H1 (cell line): Measurements from ENCODE around the gene MSS51. TPM values are rescaled to one million over a fixed set of nuclear protein-coding genes. Genes with fewer than 3 reads are reported as not detected.

ENCODE experiments used
- CTCF ChIA-PET: fragments of 300-600 bp; sonication (Branson Sonifier 250); formaldehyde crosslinking; loops from one replicate; lab custom pipeline; 2021; ENCODE audit not compliant: partially characterized antibody; lab: Charles Lee
- POLR2A ChIA-PET: fragments of 300-600 bp; sonication (Branson Sonifier 250); formaldehyde crosslinking; loops from one replicate; lab custom pipeline; 2021; ENCODE audit warnings: inconsistent platforms; ENCODE audit not compliant: partially characterized antibody; lab: Charles Lee
- DNase-seq, 2 experiments: peaks; one replicate each; pipeline versions ENCODE4 v3.0.0 to v3.0.0-alpha.2; 2010 to 2022; ENCODE audit warnings: low spot score in 2 of 2, low read depth in 1 of 2, mixed read lengths in 1 of 2
- FAIRE-seq: peaks from 2 replicates; lab custom pipeline; 2011; peaks lifted over from hg19 to GRCh38; lab: Jason Lieb, UNC
- H2AFZ ChIP-seq: 2 replicates; pipeline ENCODE4 v1.8.1; 2012; ENCODE audit warnings: low read length, inconsistent platforms
- H2AK5ac ChIP-seq: 2 replicates; pipeline ENCODE4 v1.6.1; 2013; ENCODE audit warnings: low read depth, low read length
- H2BK120ac ChIP-seq: replicated peaks from 2 replicates; pipeline ENCODE3; 2013; ENCODE audit warnings: low read depth, low read length, inconsistent platforms
- H2BK12ac ChIP-seq: 2 replicates; pipeline ENCODE4 v1.6.1; 2013; ENCODE audit warnings: low read depth, low read length
- H2BK15ac ChIP-seq: 2 replicates; pipeline ENCODE4 v1.6.1; 2013; ENCODE audit warnings: low read length
- H2BK20ac ChIP-seq: 2 replicates; pipeline ENCODE4 v1.6.1; 2013; ENCODE audit warnings: low read length
- H2BK5ac ChIP-seq: 2 replicates; pipeline ENCODE4 v1.6.1; 2013; ENCODE audit warnings: low read depth, low read length
- H3K14ac ChIP-seq: 2 replicates; pipeline ENCODE4 v1.6.1; 2013; ENCODE audit warnings: inconsistent platforms; ENCODE audit not compliant: insufficient read length
- H3K18ac ChIP-seq: 2 replicates; pipeline ENCODE4 v1.6.1; 2013; ENCODE audit warnings: low read length; ENCODE audit errors: extremely low read depth
- H3K23ac ChIP-seq: 2 replicates; pipeline ENCODE4 v1.6.1; 2013; ENCODE audit warnings: inconsistent platforms; ENCODE audit not compliant: insufficient read length
- H3K23me2 ChIP-seq: 2 replicates; pipeline ENCODE4 v1.6.1; 2013; ENCODE audit warnings: low read depth, low read length
- H3K27ac ChIP-seq: 2 replicates; pipeline ENCODE4 v1.6.1; 2011; ENCODE audit warnings: low read depth, low read length, inconsistent platforms
- H3K27me3 ChIP-seq, 4 experiments: replicated peaks in 1 of 4; 1 replicate in 1 of 4; 2 replicates in 3 of 4; pipeline versions ENCODE4 v1.6.1 to v1.8.1; 2011 to 2013; ENCODE audit warnings: low read length in 3 of 4, mild to moderate bottlenecking in 3 of 4, inconsistent platforms in 2 of 4, mixed read lengths in 2 of 4, moderate library complexity in 1 of 4; ENCODE audit not compliant: control insufficient read depth in 3 of 4, insufficient read depth in 3 of 4; ENCODE audit errors: extremely low read depth in 1 of 4
- H3K36me3 ChIP-seq, 4 experiments: 2 replicates each; pipeline versions ENCODE4 v1.6.1 to v1.8.1; 2011 to 2013; ENCODE audit warnings: mild to moderate bottlenecking in 4 of 4, low read length in 3 of 4, moderate library complexity in 2 of 4, control low read depth in 1 of 4, inconsistent platforms in 1 of 4; ENCODE audit not compliant: insufficient read depth in 4 of 4, control insufficient read depth in 2 of 4
- H3K4ac ChIP-seq: replicated peaks from 2 replicates; pipeline ENCODE3; 2013; ENCODE audit warnings: low read length, low read depth, mixed read lengths, inconsistent platforms; ENCODE audit not compliant: insufficient read length
- H3K4me1 ChIP-seq, 4 experiments: replicated peaks in 1 of 4; 1 replicate in 1 of 4; 2 replicates in 3 of 4; pipeline versions ENCODE4 v1.6.1 to v1.8.1; 2011 to 2013; ENCODE audit warnings: low read length in 3 of 4, inconsistent platforms in 2 of 4, mixed read lengths in 1 of 4; ENCODE audit not compliant: insufficient read depth in 4 of 4, control insufficient read depth in 3 of 4
- H3K4me2 ChIP-seq, 2 experiments: 2 replicates each; pipeline versions ENCODE4 v1.6.1 to v1.8.1; 2011 to 2013; ENCODE audit warnings: low read depth in 2 of 2, low read length in 2 of 2, control low read depth in 1 of 2, inconsistent platforms in 1 of 2, mild to moderate bottlenecking in 1 of 2; ENCODE audit not compliant: insufficient read depth in 1 of 2
- H3K4me3 ChIP-seq, 4 experiments: fragments of 200-600, 300-600 bp in 1 of 4; sonication (generic), shearing (Covaris generic), sonication (Bioruptor Twin) in 1 of 4; 2 replicates each; pipeline versions ENCODE4 v1.5.1 to v1.8.1; 2011 to 2016; ENCODE audit warnings: low read length in 4 of 4, low read depth in 3 of 4, control low read depth in 2 of 4, inconsistent platforms in 2 of 4, mild to moderate bottlenecking in 2 of 4, mixed read lengths in 1 of 4, moderate library complexity in 1 of 4; ENCODE audit not compliant: insufficient read depth in 2 of 4; ENCODE audit errors: extremely low read depth in 1 of 4
- H3K56ac ChIP-seq: replicated peaks from 2 replicates; pipeline ENCODE3; 2013; ENCODE audit warnings: low read depth, mild to moderate bottlenecking, mixed read lengths, low read length, inconsistent platforms; ENCODE audit not compliant: insufficient read length
- H3K79me1 ChIP-seq: 2 replicates; pipeline ENCODE4 v1.6.1; 2013; ENCODE audit warnings: low read depth, low read length, control low read depth
- H3K79me2 ChIP-seq, 2 experiments: 2 replicates each; pipeline versions ENCODE4 v1.6.1 to v1.8.1; 2012 to 2013; ENCODE audit warnings: low read length in 2 of 2, mild to moderate bottlenecking in 2 of 2, inconsistent platforms in 1 of 2; ENCODE audit not compliant: insufficient read depth in 2 of 2, control insufficient read depth in 1 of 2
- H3K9ac ChIP-seq, 4 experiments: replicated peaks in 1 of 4; 1 replicate in 1 of 4; 2 replicates in 3 of 4; pipeline versions ENCODE4 v1.6.1 to v1.8.1; 2011 to 2013; ENCODE audit warnings: low read depth in 3 of 4, low read length in 3 of 4, control low read depth in 2 of 4, mild to moderate bottlenecking in 2 of 4, moderate library complexity in 2 of 4, inconsistent platforms in 1 of 4; ENCODE audit errors: extremely low read depth in 1 of 4
- H3K9me3 ChIP-seq, 2 experiments: 2 replicates each; pipeline versions ENCODE4 v1.6.1 to v1.8.1; 2012 to 2013; ENCODE audit warnings: mild to moderate bottlenecking in 2 of 2, moderate library complexity in 2 of 2, control low read depth in 1 of 2, inconsistent platforms in 1 of 2, low read depth in 1 of 2, low read length in 1 of 2, mixed read lengths in 1 of 2; ENCODE audit not compliant: insufficient read depth in 2 of 2
- H4K20me1 ChIP-seq, 2 experiments: replicated peaks in 1 of 2; 2 replicates each; pipeline versions ENCODE3 to v1.8.1; 2011 to 2013; ENCODE audit warnings: inconsistent platforms in 2 of 2, low read length in 2 of 2, mild to moderate bottlenecking in 1 of 2; ENCODE audit not compliant: insufficient read depth in 2 of 2, control insufficient read depth in 1 of 2
- H4K5ac ChIP-seq: 2 replicates; pipeline ENCODE4 v1.6.1; 2013; ENCODE audit warnings: low read length, low read depth, mixed read lengths, inconsistent platforms; ENCODE audit not compliant: insufficient read length
- H4K8ac ChIP-seq: 2 replicates; pipeline ENCODE4 v1.8.0; 2013; ENCODE audit warnings: mild to moderate bottlenecking, moderate library complexity, low read length, inconsistent platforms; ENCODE audit not compliant: insufficient read depth; ENCODE audit errors: extremely low read depth
- H4K91ac ChIP-seq: replicated peaks from 2 replicates; pipeline ENCODE3; 2013; ENCODE audit warnings: low read length, mixed read lengths, inconsistent platforms; ENCODE audit not compliant: insufficient read length
- CBX5 ChIP-seq: fragments of 300-800, 300-1000 bp; sonication (generic); IDR thresholded peaks from 2 replicates; pipeline ENCODE4 v1.7.1; 2016; ENCODE audit warnings: antibody characterized with exemption, low read length, low read depth
- E2F6 ChIP-seq: IDR thresholded peaks from 2 replicates; pipeline ENCODE4 v1.6.1; 2012; ENCODE audit warnings: inconsistent platforms
- HDAC2 ChIP-seq, 2 experiments: fragments of 300-600 bp in 1 of 2; sonication (generic) in 1 of 2; IDR thresholded peaks; 2 replicates each; pipeline ENCODE4 v1.6.1; 2011 to 2012; ENCODE audit warnings: low read depth in 2 of 2, low read length in 2 of 2, mild to moderate bottlenecking in 2 of 2, moderate library complexity in 2 of 2, borderline replicate concordance in 1 of 2, inconsistent platforms in 1 of 2
- KDM4A ChIP-seq: IDR thresholded peaks from one replicate; pipeline ENCODE4 v1.7.1; 2012; ENCODE audit warnings: low read depth, mild to moderate bottlenecking, moderate library complexity, low read length, inconsistent platforms; ENCODE audit not compliant: severe bottlenecking
- POLR2AphosphoS5 ChIP-seq: IDR thresholded peaks from 2 replicates; pipeline ENCODE4 v1.6.1; 2011; ENCODE audit warnings: low read depth, low read length
- RAD21 ChIP-seq, 2 experiments: IDR thresholded peaks in 1 of 2; conservative IDR thresholded peaks in 1 of 2; 2 replicates each; pipeline ENCODE4 v1.6.1; 2011; ENCODE audit warnings: low read depth in 2 of 2, low read length in 2 of 2, improper control_type of control experiment in 1 of 2, inconsistent platforms in 1 of 2, mild to moderate bottlenecking in 1 of 2, moderate library complexity in 1 of 2
- RXRA ChIP-seq: IDR thresholded peaks from 2 replicates; pipeline ENCODE4 v1.6.1; 2011; ENCODE audit warnings: low read depth, mild to moderate bottlenecking, low read length, moderate library complexity; ENCODE audit not compliant: insufficient read depth
- USF2 ChIP-seq: IDR thresholded peaks from 2 replicates; pipeline ENCODE4 v1.6.1; 2011; ENCODE audit warnings: low read length, improper control_type of control experiment
- WGBS, 2 experiments: shearing (Covaris generic) in 1 of 2; methylation state at CpG; one replicate each; pipeline versions ENCODE4 v1.1.6 to v1.1.7; 2013 to 2015; ENCODE audit warnings: low lambda C conversion rate in 2 of 2, mixed read lengths in 2 of 2, inconsistent platforms in 1 of 2, low coverage in 1 of 2, missing lambda C conversion rate in 1 of 2; ENCODE audit not compliant: insufficient replicate concordance in 2 of 2, insufficient coverage in 1 of 2, insufficient read length in 1 of 2; ENCODE audit errors: extremely low coverage in 1 of 2, missing lambda C conversion rate in 1 of 2; 5-methylcytosine and 5-hydroxymethylcytosine counted together
- polyA plus RNA-seq, 7 experiments: library from polyadenylated mRNA; depleted of rRNA in 3 of 7; stranded (reverse) in 5 of 7; unstranded in 2 of 7; fragments of >200 nt in 5 of 7; fragments of 200-250 nt in 2 of 7; gene quantifications; 1 replicate in 5 of 7; 2 replicates in 1 of 7; 4 replicates in 1 of 7; pipeline versions ENCODE4 v1.2.1 to v1.2.3, GENCODE V29; 2011 to 2013; ENCODE audit warnings: missing spikeins in 2 of 7, mixed read lengths in 2 of 7
- total RNA-seq: library from RNA; stranded (reverse); fragmentation: NEBNext Ultra II Directional; extraction: Animal tissue kit (Norgen Biotek cat#: 25700); gene quantifications from 2 replicates; pipeline ENCODE4 v1.2.1, GENCODE V29; 2021
- TF ChIP-seq, protein P1 (sequence below): IDR thresholded peaks from 2 replicates; pipeline ENCODE4 v1.6.1; 2012; ENCODE audit warnings: inconsistent platforms

The MSS51 gene
- total and polyA plus RNA-seq, 2 of the 8 experiments (the other 6 are each of a cell fraction or from before 2014, with no cell fraction given), result 1.5 to 1.7 TPM

GRCh38 chr10:73448384-73448783, 15.0 kb upstream of the MSS51 start:
- no peak for FAIRE-seq
- no peak for TF ChIP-seq CBX5
- TF ChIP-seq, protein P1, sequence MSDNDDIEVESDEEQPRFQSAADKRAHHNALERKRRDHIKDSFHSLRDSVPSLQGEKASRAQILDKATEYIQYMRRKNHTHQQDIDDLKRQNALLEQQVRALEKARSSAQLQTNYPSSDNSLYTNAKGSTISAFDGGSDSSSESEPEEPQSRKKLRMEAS, result no peak
- TF ChIP-seq RXRA, result no peak
- TF ChIP-seq KDM4A, result no peak
- no peak for TF ChIP-seq E2F6
- no peak for TF ChIP-seq USF2
- no peak for TF ChIP-seq HDAC2 (IDR thresholded peaks at IDR 0.05; ENCODE audit: borderline replicate concordance in 1 of 2, low read depth in 2 of 2, low read length in 2 of 2)
- no peak for TF ChIP-seq POLR2AphosphoS5
- TF ChIP-seq RAD21 (IDR thresholded peaks at IDR 0.05 in 1 of 2, conservative IDR thresholded peaks at IDR 0.05 in 1 of 2; ENCODE audit: low read depth in 2 of 2, low read length in 2 of 2), result no peak

More at GRCh38 chr10:73448384-73448783, 15.0 kb upstream of the MSS51 start:
- Histone ChIP-seq H4K20me1 (peaks cover 0 to 3% of the 10 kb centered on the region in 2 experiments), H3K23ac (no peak overlapping the region), H4K8ac (no peak overlapping the region), H3K56ac (no peak overlapping the region), H2BK120ac (no peak overlapping the region), H4K91ac (no peak overlapping the region), H3K79me1 (no peaks in the 10 kb centered on the region), H3K36me3 (peaks cover 0 to 21% (median 0%) of the 10 kb centered on the region in 4 experiments; a peak in 2 of 8 replicates), H3K27me3 (no peaks in the 10 kb centered on the region), H3K4ac (no peak overlapping the region), H4K5ac (no peak overlapping the region), H2AFZ (no peak overlapping the region), H2BK12ac (no peak overlapping the region), H3K14ac (no peak overlapping the region), H2BK20ac (no peak overlapping the region), H3K23me2 (no peaks in the 10 kb centered on the region), H3K4me2 (no peak overlapping the region), H2BK5ac (no peak overlapping the region), H3K27ac (no peak overlapping the region), H3K9ac (no peak overlapping the region), H2BK15ac (no peak overlapping the region), H3K4me3 (no peak overlapping the region), H3K18ac (no peak overlapping the region), H3K79me2 (no peaks in the 10 kb centered on the region), H3K9me3 (no peaks in the 10 kb centered on the region), H2AK5ac (no peak overlapping the region), H3K4me1 (no peaks in the 10 kb centered on the region)
- no peak for DNase-seq
- ChIA-PET CTCF (no interaction called here), POLR2A (no interaction called here)
- WGBS, 2 experiments, result 93% methylated on average over 1 of the region's 1 CpG; no CpG with 5 or more reads in 1 of the 2 experiments
